ENCODE results near the gene SLC40A1.
A peak's percentile ranks its signal among the peaks of the same experiment; 100 is the strongest.
"Not testable (repeated sequence)": the region's sequence is repeated elsewhere in the genome, so short reads cannot be mapped to it uniquely, and the experiment has no call there.

SLC40A1 gene

GRCh38 chr2:189580658-189581353 is at the start of gene SLC40A1:
Gene SLC40A1, minus strand, starts transcription at chr2:189580786. Its CDS starts 326 bp downstream, at chr2:189580460.
- no peak for DNase-seq

DNA sequence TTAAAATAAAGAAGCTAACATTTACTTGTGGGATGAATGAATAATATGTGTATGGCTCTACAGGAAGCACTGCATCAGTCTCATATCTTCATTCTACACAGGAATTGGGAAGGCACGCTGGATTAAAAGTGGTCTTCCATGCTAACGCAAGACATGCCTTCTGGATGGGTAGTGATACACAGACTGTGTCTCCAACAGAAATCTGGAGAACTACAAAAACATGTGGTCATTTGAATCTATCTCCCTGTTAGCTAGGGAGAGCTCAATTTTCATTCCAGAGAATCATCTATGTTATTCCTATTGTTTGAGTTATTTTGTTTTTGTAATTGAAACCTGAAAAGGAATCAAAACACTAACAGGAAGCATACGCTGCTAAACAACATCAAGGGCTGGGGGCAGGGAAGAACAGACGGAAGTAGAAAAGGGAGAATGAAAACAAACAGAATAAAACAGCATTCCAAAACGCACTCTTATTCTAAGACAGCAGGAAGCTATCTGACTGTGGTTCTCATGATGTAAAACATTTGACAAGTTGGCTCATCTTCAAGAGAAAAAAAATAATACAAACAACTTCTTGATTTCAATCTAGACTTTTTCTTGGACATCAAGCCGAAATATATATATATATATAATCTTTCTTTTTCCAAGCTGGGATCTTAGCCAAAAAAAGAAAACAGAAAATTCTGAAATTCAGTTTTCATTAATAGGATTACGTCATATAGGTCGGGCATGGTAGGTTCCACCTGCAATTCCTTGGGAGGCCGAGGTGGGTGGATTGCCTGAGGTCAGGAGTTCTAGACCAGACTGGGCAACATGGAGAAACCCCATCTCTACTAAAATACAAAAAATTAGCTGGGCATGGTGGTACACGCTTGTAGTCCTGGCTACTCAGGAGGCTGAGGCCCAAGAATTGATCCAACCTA is 49.2 kb upstream of the SLC40A1 start:
- no peak for DNase-seq

GRCh38 chr2:189628817-189629530 is 48.4 kb upstream of the SLC40A1 start:
- no peak for DNase-seq

- no peak for DNase-seq
Measured at GRCh38 chr2:189627789-189628188, 47.2 kb upstream of the SLC40A1 start.

DNA sequence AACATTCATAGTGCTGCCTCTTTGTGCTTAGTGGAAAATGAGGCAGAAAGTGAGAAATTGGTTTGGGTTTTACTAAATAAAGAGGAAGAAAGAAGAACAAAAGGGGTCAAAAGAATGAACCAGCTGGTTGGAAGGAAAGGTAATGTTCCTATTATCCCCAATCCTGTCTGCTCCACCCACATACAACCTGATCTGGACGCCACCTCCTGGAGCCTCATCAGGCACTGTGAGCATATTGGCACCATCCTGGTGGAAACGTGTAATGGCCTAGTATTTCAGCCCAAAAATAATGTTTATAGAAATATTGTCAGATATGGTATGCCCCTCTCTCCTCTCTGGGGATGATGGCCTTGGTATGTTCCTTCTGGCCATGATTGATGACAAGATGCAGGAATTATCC is 45.0 kb upstream of the SLC40A1 start:
- no peak for DNase-seq

DNA sequence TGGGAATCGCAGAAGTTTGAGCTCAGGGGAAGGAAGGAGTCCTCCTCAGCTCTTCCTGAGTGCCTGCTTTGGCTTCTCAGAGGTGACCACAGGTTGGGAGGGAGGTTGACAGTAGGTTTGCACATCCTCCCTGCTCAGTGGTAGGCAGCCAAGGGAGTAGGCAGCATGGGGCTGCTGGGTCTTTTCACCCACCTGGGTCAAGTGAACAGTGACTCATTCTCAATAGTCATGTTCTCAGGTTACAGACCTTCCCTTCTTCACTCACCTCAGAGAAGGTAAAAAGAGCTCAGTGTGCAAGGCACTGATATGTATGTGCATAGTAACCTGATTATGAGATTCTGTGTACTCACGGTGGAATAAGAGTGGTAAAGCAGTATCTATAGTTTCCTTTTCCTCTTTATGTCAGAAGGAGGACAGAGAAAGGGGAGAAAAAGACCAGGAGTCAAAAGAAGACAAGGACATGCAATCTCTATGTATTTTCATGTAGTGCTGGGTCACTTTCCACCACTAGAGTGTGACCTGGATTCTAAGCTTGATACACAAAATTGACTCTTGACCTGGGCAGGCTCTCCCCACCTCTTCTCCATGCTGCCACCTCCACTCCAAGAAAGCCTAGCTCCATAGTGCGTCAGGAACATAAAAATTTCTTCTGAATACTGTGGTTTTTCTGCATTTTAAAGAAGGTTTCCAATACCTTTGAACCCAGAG is 44.2 kb upstream of the SLC40A1 start:
- no peak for DNase-seq

GRCh38 chr2:189623049-189623448 is 42.5 kb upstream of the SLC40A1 start:
- DNase-seq = no peak

DNA sequence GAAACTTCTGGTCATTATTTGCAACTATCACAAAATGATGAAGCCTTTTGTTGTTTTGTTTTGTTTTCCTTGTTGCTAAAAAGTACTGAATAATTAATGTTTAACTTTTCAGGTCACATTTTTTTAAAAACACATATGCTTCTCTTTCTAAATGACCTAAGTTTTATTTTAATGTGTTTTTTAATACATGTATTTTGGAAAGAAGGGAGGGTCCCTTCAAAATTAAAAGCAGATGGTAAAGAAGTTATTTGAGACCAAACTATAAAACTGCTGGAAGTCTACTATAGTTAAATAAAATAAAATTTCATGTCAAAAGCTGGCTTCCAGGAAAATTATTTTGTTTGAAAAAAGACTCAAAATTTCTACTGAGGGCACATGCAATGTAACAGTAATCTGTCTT is 41.2 kb upstream of the SLC40A1 start:
- DNase-seq = no peak

DNA sequence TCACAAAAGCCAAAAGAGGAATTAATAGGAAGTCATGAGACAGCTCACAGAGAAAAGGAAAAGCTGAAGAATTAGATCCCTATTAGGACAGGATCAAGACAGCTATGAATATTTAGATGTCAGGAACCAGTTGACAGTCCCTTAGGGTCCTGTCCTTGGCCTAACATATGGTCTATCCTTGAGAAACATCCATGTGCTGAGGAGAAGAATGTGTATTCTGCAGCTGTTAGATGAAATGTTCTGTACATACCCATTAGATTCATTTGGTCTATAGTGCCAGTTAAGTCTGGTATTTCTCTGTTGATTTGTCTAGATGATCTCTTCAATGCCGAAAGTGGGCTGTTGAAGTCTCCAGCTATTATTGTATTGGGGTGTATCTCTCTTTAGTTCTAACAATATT is 37.6 kb upstream of the SLC40A1 start:
- no peak for DNase-seq

GRCh38 chr2:189614585-189614984 is 34.0 kb upstream of the SLC40A1 start:
- DNase-seq = no peak

- no peak for DNase-seq
Measured at GRCh38 chr2:189613650-189614420, 33.2 kb upstream of the SLC40A1 start.

DNA sequence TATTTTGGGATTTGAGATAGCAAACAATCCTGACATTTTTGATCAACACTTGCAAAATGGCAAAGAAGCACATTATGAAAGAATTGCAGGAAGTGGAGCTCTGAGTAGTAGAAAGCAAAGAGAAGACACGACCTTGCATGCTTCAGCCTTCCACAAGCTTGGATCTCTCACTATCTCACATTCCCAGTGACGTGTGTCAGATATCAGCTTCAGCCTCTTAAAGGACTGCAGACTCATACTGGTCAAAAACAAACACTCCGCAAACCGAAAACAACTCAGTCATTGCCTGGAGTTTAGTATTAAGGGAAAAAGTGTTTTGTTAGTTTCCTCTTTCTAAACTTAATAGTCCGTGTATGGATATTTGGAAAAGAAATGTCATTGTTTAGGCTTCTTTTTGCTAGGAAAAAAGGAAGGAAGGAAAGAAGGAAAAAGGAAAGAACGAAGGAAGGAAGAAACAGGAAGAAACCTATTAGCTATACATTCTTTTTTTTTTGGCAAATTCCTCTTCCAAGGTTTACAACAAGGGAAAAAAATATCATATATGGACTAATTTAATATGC is 32.6 kb upstream of the SLC40A1 start:
- DNase-seq = no peak

DNA sequence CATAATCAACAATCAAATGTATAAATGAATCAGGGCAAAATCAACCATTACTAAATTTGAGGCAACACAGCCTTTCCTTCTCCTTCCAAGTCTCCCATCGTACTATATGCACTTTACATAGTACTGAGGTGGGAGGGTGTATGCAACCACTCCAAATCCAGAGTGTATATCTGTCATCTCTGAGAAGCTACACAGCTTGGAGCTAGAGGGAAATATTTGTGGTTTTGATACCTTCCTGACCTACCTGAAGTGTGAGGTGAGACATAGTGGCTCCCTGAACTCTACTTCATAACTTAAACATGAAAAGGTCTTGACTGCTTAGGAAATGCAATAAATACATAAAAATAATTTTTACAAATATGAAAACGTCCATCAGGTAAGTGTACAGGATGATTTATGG is 30.1 kb upstream of the SLC40A1 start:
- no peak for DNase-seq

DNA sequence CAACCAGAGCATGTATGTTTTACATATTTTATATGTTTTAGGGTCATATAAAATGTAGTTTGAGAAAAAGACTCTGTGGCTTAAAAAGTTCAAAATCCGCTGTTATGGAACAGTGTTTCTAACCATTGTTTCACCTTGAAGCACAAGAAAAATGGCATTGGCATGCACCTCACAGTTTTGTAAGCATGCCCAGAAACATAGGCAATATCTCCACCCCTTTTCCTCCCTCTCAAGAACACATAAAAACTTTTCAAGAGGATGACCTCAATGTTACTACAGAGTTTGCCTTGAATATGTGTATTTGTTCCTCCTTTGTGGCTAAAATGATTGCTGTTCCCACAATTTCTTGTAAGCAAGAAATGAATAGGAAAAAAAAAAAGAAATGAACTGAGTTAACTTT is 29.3 kb upstream of the SLC40A1 start:
- DNase-seq = no peak

- no peak for DNase-seq
Measured at GRCh38 chr2:189609423-189609816, 28.8 kb upstream of the SLC40A1 start.

DNA sequence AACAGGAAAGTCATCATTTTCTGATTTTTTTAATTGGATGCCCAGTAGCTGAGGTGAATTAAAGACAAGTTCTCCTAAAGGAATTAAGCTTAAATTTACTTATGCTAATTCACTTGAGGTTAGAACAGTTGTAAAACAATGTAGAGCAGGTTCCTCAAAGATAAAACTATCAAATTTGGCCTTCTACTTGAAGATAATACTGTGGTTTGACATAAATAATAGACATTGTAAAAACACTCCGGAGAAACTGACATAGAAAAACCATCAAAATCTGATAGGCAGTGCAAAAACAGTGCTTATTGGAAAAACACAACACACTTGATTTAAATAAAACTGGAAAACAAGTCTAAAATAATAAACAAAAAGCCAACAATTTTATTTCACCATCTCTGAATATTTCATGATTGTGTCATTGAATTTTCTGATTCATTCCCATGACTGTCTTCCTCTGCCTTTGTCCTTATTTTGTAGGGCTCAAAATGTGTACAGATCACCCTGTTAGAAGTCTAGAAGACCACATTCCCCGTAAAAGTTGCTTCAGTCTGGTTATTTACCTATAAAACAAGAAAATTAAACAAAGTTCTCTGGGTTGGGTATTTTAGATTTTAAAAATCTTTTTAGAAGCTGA is 28.3 kb upstream of the SLC40A1 start:
- no peak for DNase-seq

GRCh38 chr2:189608170-189608569 is 27.6 kb upstream of the SLC40A1 start:
- no peak for DNase-seq

DNA sequence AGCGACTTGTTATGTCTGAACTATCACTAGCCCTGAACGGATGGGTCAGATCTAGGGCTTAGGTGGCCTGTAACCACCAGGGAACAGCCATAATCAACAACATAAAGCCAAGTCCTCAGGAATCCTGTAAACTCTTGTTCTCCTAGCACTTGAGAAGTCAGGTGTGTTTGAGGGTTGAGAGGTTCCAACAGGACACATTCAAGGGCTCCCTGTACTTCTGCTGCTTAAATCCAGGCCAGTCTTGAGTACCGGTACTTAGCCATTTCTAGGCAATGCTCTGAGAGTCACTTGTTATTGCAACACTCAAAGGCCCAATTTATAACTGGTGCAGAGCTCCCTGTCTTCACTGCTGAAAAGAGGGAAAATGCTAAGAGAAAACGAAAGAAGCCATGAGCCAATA is 21.6 kb upstream of the SLC40A1 start:
- DNase-seq = no peak

DNA sequence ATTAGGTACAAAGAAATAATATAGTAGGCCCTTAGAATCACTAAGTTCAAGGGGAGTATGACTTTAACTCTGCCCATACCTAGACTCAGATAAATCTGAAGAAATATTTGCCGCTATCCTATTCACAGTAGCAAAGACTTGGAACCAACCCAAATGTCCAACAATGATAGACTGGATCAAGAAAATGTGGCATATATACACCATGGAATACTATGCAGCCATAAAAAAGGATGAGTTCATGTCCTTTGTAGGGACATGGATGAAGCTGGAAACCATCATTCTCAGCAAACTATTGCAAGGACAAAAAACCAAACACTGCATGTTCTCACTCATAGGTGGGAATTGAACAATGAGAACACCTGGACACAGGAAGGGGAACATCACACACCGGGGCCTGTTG is 21.1 kb upstream of the SLC40A1 start:
- not testable (repeated sequence) for DNase-seq

DNA sequence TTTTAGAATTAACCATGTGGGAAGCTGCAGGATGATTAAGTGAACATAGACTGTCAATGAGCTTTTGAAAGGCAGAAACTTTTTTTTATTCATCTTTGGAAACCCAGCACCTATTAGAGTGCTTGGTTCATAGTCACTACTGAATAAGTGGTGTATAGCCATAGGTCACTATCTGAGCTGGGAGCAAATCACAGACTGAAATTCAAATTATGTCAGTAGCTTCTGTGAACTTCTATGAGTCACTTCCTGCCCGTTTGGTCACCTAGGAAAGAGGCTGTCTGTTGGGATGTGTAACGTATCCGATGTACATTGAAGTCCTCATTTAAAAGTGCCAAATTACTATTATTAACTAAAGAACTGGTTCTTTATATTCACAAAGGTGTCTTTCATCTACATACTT is 20.5 kb upstream of the SLC40A1 start:
- peak in 1 of 2 experiments; percentile 17 for DNase-seq

DNA sequence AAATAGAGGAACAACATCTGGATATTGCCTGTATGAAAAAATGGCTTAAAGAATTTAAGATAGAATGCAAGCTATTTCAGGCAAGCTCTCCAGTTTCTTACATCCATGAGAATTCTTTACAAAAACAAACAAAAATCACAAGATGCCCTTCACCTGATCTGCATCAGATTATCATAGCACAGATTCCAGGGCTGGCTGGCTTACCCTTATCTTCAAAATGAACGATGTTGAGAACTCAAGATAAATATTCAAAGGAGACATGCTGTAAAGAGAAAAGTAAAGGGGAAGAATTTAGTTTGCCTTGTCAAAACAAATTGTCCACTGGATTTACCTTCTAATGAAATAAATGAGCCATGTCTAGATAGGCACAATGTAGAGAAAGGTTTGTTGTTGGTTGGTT is 18.7 kb upstream of the SLC40A1 start:
- no peak for DNase-seq

Measured in SW 1271 (cell line).